GM12801 (cell line): ENCODE measurements around the gene SLC22A4.

Source experiments
- TF ChIP-seq, protein P1 (sequence below): IDR thresholded peaks from one replicate; pipeline ENCODE4 v1.5.1; 2011; ENCODE audit warnings: control low read depth; ENCODE audit not compliant: insufficient read length; ENCODE audit errors: extremely low read depth

Gene SLC22A4

DNA sequence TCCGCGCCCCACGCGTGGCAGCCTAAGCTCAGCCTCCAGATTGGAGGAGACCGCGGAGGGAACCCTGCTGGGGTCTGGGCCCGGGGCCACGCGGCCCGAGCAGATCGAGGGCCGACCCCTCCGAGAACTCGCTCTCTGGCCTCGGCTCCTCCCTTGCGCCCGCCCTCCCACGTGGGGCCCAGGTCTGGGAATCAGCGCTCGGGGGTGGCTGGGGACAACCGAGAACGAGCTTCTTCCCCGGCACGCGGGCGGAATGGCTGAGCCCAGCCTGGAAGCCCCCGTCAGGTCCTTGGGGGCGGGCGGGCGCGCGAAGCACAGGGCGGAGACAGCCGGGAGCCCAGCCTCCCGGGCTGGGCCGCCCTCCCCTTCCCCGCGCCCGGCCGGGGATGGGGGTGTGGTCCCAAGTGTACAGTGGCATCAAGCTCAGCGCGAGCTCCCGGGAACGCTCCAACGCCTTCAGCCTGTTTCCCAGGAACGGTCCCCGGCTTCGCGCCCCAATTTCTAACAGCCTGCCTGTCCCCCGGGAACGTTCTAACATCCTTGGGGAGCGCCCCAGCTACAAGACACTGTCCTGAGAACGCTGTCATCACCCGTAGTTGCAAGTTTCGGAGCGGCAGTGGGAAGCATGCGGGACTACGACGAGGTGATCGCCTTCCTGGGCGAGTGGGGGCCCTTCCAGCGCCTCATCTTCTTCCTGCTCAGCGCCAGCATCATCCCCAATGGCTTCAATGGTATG is at the start of gene SLC22A4:
Gene SLC22A4 (plus strand): TSS at position 403 of the 736 bp plus-strand sequence. CDS start 223 bp downstream, at position 626.
- TF ChIP-seq, protein P1, sequence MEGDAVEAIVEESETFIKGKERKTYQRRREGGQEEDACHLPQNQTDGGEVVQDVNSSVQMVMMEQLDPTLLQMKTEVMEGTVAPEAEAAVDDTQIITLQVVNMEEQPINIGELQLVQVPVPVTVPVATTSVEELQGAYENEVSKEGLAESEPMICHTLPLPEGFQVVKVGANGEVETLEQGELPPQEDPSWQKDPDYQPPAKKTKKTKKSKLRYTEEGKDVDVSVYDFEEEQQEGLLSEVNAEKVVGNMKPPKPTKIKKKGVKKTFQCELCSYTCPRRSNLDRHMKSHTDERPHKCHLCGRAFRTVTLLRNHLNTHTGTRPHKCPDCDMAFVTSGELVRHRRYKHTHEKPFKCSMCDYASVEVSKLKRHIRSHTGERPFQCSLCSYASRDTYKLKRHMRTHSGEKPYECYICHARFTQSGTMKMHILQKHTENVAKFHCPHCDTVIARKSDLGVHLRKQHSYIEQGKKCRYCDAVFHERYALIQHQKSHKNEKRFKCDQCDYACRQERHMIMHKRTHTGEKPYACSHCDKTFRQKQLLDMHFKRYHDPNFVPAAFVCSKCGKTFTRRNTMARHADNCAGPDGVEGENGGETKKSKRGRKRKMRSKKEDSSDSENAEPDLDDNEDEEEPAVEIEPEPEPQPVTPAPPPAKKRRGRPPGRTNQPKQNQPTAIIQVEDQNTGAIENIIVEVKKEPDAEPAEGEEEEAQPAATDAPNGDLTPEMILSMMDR = no peak

DNA sequence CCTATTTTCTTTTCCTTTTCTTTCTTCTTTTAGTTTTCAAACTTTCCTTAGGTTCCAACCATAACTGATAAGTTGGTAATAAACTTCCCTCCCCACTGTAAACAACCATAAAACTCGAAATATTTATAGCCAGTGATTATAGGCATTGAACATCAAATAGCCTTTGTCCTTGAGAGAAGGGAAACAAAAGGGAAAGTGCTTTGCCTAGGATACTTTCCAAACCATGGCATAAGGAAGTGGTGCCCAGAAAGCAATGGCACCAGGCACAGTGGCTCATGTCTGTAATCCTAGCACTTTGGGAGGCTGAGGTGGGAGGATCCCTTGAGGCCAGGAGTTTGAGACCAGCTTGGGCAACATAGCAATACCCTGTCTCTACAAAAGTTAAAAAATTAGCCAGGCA is 48.6 kb upstream of the SLC22A4 start:
- TF ChIP-seq, protein P1 = no peak

DNA sequence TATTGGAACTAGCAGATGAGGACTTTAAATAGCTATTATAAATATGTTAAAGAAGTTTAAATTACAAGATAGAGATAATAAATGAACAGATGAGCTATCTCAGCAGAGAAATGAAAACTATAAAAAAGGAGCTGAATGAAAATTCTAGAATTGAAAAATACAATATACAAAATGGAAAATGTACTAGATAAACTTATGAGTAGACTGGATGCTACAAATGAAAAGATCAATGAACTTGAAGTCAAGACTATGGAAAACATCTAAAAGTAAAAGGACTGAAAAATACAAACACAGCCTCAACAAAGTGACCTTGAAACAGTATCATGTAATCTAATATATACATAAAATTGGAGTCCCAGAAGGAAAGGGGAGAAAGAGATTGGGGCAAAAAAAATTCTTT is 47.4 kb upstream of the SLC22A4 start:
- TF ChIP-seq, protein P1 = no peak

DNA sequence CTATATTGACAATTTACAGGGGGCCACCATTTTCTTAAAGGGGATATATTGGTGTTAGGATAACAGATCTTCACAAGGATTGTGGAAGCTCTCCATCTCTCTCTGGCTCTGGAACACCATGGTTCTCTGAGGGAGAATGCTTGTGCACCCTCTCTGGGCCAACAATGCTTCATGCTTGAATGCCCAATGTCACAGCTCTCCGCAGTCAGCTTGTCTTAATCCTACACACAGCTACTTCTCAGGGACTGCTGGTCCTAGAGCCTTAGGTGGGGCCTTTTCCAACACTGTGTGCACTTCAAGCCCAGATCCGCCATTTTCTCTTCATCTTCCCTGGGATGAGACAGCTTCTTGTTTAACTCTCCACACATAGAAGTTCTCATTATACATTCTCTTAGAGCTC is 43.6 kb upstream of the SLC22A4 start:
- TF ChIP-seq, protein P1 = no peak

DNA sequence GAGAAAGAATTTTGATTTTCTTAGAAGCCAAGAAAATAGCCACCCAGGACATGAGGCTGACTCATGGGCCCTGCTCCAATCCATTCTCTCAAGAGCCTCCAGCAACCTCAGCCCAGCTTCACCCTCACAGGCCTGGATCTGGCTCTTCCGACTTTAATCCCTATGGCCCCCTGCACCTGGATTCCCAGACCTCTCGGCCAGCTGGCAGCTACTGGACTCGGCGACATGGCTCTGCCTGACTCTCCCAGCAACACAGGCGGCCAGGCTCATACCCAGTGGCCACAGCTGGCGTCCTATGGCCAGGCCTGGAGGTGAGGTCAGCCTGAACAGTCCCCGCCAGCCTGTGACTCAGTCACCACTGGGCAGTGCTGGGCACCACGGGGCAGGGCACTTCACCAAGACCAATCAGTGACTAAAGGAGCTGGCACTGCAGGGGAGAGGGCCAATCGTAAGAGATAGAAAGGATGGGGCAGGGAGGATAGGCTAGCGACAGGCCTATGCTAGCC is 42.9 kb upstream of the SLC22A4 start:
- TF ChIP-seq, protein P1 = no peak

DNA sequence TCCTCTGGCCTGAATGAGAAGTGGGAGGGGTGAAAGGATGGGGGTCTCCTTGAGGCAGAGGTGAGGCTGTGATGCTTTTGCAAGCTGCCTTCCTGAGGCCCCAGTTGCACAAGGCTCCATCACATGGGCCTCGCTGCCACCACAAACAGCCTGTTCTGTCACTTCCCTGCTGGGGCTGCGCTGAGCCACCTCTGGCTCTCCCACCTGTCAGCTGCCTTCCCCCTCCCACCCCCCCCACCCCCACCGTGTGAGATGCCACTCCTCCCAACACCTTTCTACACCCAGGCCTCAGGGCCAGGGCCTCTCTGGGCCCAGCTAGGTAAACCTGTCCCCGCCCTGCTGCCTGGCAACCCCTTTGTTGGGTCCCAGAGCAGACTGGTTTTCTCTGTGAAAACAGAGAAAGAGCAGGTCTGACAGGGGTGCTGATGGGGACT is 41.2 kb upstream of the SLC22A4 start:
- TF ChIP-seq, protein P1 = no peak

DNA sequence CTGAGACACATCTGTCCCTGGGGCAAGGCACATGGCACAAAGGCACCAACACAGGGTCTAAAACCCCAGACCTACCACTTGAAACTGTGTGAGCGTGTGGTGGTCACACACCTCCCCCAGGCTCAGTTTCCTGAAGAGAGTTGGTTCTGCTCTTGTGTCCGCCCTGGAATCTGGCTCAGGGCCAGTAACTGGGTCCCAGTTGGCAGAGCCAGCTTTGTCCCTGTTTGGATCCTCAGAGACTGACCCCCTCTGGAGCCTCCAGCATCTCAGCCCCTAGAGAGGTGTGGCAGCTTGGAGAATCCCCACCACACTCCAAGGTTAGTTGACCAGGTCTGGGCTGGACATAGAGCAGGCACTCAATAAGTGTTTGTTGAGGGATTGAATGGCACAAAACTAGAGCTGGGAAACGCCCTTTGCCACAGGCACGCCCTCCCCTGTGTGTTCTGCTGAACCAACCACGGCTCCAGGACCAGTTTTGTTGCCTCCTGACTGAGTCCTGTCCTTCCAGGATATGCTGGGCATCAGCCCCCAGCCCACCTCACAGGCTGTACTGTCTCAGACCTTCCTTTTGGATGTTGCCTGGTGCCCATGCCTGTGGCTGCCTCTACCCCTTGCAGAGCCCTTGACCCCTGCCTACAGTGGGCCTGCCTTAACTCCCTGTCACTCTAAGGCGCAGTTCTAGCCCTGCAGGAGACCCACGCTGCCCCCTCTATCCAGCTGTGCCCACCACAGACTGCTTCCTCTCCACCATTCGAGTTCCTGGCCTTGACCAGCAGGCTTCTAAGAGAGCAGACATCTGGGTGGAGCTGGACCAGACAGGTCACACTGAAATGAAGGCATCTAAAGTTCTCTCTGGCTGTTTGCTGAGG is 40.5 kb upstream of the SLC22A4 start:
- TF ChIP-seq, protein P1 = no peak
